HG02642 (cell line): Measurements from ENCODE around the gene LRMDA.

ENCODE experiments used
- ATAC-seq: cut with Tn5 transposase; IDR thresholded peaks from one replicate; pipeline ENCODE4 v1.9.1; 2021; ENCODE audit warnings: mild to moderate bottlenecking; ENCODE audit not compliant: unreplicated experiment, poor library complexity

Gene LRMDA

DNA sequence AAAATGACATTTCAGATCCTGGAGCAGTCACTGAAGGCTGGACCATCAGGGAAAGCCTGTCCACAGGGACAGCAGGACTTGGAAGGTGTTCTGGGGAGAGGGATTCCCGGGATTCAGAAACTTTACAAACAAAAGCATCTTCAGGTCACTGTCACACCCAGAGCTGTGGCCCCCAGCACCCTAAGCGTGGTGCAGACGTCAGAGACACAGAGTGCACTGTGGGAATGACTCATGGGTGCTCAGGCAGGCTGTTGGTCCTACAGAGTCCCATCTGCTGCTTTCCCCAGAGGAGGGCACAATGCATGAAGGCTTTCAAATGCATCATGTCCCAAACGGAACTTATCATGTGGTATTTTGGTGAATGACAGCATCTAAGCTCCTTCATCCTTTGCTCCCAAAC, 13.1 kb upstream of the LRMDA start:
- ATAC-seq: no peak

DNA sequence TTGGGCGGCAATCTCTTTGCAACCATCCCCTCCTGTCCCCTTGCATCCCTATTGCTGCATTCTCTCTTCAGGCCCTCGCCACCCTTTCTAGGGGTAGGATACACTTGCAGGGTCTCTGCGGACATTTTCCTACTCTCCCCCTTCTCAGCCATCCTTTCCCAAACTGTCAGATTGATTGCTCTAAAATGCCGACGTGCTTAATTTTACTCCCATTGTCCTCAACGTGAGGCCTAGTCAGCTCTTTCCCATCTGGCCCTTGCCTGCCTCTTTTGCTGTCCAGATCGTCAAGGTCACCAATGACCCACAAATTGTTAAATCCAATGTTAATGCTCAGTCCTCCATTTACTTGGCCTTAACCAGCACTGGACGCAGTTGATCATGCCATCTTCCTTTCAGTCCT, 12.7 kb upstream of the LRMDA start:
- no peak for ATAC-seq

DNA sequence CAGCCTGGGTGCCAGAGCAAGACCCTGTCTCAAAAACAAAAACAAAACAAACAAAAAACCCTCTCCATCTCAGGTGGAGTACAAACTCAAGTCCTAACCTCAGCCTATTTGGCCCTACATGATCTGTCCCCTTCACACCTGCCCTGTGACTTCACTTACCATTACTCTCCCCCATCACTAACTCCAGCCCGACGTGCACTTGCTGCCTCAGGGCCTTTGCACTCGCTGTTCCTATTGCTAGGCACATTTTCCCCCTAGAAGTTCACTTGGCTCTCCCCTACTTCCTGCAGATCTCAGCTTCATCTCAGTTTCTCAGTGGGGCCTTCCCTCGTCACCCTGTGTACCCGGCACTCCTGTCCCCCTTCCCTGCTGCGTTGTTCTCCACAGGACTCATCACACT, 8.5 kb upstream of the LRMDA start:
- no peak for ATAC-seq

DNA sequence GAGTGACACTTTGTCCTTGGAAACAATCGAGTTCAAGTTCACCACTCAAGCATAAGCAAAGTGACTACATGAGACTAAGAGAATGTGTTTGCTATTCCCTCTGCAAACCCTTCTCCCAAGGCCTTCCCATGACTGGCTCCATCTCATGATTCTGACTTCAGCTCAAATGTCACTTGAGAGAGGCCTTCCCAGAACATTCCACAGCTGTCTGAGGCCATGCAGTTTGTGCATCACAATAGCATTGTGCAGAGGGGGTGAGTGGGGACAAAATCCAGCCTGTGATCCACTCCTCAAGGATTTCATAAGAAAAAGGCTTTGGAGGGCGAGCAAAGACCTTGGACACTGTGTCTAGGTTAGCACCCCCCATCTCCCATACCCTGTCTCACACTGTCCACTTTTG, 6.9 kb upstream of the LRMDA start:
- no peak for ATAC-seq

DNA sequence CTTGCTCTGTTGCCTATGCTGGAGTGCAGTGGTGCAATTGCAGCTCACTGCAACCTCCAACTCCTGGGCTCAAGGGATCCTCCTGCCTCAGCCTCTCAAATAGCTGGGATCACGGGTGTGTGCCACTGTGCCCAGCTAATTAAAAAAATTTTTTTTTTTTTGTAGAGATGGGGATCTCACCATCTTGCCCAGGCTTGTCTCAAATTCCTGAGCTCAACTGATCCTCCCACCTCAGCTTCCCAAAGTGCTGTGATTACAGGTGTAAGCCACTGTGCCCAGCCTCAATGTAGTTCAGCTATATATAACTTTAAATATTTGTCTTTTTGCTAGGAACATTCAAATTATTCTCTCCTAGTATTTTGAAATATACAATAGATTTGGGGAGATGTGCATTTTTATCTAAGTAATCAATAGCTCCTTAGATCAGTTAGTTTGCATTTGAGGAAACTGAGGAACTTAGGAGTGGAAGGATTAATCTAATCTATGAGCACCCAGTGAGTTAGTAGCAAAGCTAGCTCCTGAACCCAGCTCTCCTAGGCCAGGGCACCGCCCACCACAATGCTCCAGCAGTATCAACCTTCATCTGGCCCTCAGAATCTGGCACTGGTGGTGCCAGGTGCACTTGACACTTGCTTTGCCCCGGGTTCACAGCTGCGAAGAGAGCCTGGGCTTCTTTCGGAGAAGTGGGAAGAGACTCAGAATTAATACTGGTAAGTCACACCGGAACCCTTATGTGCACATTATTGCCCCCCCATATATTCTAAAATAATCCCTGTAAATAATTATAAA, 5.9 kb upstream of the LRMDA start:
- ATAC-seq: no peak

DNA sequence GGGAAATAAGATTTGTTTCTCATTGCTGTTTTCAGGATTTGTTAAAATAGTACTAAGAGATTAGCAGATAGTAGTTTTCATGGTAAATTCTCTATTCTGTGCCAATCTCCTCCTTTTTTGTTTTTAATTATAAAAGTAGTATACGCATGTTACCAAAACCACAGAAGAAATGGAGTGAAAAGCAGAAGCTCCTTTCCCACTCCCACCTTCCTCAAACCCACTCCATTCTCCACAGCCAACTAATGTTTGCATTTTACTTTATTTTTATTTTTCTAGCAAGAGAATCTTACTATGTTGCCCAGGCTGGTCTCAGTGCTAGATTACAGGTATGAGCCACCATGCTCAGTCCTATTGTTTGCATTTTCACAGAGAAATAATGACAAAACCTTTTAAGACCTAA, 4.5 kb upstream of the LRMDA start:
- ATAC-seq: no peak

DNA sequence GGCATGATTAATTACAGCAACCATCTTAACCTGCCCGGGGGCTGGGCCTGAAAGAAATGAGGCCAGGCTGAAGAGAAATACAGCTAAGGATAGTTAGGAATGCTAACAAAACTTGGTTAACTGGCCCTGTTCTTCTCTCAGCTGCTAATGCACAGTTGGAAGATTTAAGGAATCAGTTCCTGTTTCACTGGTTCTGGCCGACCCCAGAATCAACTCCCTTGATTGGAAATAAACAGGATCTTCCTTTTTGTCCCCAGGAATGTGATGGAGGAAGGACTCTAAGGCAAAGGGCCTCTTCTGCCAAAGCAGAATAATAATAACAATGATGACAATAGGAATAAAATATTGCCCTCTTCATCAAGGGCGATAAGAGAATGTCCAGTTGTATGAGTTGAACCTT, 3.5 kb upstream of the LRMDA start:
- no peak for ATAC-seq

DNA sequence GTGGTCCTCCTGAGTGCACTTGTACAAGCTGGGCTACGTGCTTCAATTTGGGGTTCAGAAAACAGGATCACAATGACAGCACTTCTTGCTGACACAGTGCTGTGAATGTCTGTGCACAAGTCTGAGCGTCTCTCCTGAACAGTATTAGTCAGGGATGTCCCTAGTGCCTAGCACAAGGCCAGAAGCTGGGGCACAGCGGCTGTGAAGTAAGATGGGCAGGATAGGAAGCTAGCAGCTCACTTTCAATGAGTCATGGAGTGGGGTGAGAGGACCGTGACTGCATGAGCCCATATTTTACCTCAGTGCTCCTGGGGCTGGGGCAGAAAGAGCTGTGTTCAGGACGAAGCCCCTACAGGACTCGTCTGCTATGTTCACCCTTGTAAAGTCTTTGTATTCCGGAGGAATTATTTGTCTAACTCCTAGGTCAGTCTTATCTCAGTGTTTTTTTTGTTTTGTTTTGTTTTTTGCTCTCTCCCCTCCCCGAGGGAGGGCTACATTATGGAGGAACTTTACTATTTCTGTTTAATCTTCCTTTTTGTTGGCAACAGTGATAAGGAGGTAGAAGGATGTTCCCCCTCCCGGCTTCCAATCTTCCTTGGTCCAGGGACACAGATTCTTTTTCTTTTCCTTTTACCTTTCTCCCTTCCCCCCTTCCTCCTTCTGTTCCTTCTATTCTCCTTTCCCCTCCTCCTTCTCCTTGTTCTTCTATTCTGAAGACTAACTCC, 2.8 kb upstream of the LRMDA start:
- ATAC-seq: no peak

DNA sequence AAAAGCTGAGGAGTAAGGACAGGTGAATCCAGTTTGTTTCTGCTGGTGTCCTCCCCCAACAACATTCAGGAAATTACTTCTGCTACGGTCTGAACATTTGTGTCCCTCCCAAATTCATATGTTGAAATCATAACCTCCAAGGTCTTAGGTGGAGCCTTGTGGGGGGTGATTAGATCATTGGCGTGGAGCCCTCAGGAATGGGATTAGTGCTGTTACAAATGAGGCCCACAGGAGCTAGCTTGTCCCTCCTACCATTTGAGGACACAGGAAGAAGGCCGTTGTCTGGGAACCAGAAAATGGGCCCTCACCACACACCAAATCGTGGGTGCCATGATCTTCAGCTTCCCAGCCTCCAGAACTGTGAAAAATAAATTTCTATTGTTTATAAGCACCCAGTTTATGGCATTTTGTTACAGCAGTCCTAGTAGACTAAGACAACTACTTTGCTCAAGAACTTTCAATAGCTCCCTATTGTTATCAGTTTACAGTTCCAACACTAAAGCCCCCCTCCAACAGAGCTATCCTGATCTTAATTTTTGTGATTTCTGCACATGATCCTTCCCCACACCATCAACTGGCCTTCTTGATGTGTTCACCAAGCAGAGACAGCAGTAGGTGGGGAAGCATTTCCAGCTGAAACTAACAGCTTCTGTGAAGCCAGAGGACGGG, 2.1 kb upstream of the LRMDA start:
- ATAC-seq: no peak

DNA sequence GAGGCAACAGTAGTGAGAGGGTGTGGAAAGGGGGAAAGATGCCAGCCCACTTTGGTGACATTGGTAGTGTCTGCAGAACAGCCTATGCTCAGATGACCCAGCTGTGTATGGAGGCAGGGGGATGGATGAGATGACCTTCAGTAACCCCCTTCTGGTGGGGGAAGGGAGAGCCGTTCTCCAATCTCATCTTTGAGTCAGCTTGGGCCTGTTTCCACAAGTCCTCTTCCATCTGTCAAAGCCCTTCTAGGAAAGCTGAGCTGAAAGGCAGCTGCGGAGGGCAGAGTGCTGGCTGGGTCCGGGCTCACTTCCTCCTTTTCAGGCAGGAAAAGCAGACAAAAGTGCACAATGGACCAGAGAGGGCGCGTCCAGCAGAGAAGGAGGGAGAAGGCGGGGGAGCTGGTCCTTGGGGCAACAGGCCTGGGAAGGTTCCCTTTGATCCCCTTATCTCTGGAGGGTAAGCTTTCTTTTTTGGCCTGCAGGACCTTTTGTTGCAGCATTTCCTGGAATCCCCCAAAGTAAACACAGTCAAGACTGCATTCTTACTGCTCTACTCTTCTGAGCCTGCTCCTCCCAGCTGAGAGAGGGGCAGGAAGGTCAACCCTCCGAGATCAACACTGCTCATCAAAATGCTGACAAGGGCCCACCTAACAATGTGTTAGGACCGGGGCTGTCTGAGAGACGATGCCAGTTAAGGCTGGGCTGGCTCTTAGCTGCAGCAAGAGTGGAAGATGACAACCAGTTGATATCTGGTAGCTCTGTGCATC, 1.2 kb upstream of the LRMDA start:
- ATAC-seq: no peak

DNA sequence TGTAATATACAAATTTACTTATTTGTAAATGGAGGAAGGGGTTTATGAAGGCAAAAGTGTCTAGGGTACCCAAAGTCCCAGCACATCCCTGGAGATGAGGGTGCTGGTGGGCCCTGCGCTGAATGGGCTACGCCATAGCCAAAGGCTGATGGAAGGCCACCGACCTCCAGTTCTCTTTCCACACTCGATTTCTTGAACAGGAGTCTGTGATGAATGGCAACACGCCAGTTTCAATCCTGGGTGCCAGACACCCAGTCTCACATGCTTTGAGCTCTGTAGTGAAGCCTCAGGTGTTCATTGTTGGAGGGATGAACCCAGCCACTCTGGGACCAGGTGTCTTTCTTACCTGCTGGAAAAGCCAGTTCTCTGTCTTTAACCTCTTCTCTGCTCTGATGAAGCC, 752 bp downstream of the LRMDA start:
- ATAC-seq: no peak

DNA sequence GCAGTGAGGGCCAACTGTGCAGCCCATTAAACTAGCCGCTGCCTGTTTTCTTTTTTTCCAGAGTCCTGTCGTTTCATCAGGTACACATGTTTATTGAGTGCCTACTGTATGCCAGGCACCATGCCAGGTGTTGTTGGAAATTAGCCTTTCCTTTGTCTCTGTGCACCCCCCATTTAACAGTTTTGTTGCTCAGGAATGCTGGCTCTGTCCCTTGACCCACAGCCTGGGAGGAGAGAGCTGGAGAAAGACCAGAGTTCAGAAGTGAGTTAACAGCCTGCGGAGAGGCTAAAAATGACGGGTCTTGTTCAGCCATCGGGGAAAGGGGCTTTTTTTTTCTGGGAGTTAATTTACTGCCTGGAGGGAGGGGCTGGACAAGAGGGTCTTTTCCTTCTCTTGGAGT, 1.3 kb downstream of the LRMDA start:
- ATAC-seq: no peak

DNA sequence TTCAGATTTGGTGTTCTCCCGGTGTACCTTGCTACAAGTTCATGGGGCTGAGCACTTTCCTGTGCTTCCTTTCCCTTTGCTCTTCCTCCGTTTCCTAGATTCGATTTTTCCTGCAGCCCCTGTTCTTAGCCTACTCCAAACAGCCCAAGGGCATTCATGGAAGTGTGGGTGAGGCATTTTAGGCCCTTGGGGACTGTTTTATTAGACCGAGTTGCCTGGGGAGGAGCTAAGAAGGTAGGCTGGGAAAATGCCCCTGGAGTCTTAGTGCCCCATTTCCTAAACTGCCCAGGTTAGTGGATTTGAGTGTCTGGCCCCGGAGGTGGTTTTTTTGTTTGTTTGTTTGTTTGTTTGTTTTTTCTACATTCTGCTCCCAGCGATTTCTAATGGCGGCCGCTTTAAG, 1.8 kb downstream of the LRMDA start:
- no peak for ATAC-seq

DNA sequence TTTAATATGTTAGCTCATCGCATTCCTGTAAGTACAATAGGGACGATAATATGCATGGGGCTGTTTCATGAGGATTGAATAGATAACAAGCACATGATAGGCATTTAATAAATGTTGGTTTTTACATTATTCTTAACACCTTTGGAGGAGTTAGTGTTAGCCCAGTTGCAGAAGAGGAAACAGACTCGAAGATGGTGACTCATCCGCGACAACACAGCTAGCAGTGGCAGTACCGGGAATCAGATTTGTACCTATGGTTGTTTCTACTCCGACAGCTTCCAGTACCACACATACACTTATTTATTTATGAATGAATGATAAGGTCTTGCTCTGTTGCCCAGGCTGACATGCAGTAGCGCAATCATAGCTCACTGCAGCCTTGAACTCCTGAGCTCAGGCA, 2.9 kb downstream of the LRMDA start:
- ATAC-seq: no peak

DNA sequence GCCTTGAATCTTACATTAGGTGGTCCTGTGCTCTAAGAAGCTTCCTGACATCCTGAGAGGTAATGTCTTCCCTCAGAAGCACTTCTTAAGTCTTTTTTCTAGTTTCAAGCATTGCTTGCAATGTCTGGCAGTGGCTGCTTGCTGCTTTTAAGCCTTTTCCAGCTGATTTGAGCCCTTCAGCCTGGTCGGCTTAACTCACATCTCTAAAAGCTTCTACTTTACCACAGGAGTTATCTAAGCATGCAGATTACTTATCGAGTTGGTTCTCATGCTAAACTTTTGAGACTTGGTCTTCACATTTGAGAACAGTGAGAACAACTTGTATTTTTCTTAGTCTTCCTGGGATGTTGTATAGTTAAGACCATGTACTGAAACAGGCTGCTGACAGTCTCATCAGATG, 3.9 kb downstream of the LRMDA start:
- ATAC-seq: no peak

DNA sequence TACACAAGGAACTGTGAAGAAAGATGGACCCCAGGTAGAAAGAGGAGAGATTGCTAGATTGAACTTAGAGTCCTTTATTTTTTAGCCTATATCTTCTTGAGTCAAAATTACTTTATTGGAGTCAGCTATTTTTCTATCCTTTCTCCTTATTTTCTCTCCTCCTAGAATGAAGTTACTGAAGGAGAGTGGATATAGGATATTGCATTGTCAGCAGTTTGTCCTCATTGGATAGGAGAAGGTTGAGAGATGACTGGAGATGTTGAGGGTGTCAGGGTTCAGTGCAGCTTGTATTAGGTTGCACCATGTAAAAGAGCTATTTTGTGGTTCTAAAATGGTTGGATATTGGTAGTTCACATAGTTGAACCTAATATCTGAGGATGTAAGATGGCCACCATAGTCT, 5.5 kb downstream of the LRMDA start:
- no peak for ATAC-seq

DNA sequence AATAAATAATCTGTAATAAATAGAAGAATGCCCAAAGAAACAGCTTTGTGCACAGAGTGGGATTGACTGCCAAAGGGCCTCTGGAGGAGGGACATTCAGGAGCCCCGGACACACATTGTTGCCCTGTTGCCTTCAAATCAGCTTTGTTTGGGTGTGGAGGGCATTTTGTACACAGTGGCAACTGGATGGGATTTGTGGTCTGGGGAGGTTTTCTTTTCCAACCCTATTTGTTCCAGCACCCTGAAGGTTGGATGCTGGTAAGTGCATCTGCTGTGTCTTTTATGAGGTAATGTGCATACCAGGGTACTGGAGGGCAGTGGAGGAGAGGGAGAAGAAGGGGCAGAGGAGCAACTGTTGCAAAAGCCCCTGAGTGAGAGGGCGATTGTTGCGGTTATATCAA, 6.3 kb downstream of the LRMDA start:
- no peak for ATAC-seq

DNA sequence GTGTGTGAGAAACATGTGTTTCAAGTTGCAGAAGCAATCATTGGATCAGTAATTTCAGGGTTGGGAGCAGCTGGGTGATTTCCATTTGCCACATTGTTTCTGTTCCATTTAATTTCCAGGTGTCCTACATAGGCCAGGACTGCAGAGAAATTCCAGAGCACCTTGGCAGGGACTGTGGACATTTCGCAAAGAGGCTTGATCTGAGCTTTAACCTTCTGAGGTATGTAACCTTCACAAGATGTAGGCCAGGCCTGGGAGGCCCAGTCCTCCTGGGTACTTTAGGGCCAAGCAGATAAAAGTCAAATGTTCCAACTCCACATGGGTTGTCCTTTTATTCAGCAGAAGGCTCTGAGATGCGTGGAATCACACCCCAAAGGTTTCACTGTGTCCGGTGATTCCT, 6.9 kb downstream of the LRMDA start:
- ATAC-seq: no peak

DNA sequence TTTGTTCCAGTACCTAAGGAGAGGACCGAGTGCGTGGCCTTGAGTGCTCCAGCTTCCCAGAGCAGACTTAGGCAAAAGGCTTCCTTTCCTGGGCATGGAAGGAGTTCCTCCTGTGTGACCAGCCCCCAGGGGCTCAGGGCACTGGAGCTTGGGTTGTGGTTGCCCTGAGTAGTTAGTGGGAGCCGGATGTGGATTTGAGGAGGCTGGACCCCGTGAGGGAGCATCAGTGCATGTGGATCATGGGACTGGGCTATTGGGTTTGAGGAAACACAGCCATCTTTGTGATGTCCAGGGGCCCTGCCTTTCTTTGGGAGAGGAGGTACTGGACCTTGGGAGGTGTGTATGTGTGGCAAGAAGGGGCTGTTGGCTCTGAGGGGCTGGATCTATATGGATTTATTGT, 8.4 kb downstream of the LRMDA start:
- ATAC-seq: no peak

DNA sequence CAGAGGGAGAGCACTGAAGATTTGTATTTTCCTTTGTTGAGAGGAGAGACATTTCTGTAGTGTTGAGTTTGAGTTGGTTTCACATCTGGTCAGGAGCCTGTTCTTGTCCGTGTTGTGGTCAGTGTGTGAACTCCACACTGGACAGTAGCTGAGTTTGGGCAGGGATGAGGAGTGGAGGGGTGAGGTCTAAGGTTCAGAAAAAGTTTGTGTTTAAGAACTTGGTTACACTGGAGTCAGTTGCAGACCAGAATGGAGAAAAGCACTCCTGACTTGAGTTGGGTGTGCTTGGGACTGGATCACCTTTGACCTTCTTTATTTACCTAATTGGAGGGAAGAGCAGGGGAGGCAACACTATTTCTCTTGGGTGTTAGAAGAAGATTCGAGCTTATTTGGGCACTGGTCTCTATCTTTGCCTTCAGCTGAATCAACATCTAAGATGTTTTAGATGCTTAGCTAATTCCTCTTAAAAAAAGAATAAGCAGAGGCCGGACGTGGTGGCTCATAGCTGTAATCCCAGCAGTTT, 8.9 kb downstream of the LRMDA start:
- ATAC-seq: no peak

DNA sequence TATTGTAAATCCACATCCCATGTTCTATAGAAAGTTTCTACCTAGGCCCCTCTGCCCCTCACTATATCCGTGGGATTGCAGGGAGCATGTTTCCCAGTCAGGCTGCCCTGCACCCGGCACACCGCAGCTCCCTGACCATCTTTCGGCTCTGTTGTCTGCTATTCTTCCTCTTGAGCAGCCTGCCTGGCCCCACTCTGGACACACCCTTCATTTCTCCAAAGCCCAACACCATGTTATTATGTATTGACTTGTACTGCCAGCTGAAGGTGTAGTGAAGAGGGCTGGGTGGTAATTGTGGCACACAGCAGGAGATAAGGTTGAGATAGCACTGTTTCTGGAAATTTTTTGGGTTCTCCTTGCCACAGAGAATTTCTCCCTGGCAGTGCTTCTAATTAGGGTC, 9.8 kb downstream of the LRMDA start:
- no peak for ATAC-seq
